Esophagus muscularis mucosa (tissue), 3 donors: ENCODE results near the gene PEDS1.

ENCODE experiments used
- EP300 ChIP-seq: sonication (generic); formaldehyde crosslinking; IDR thresholded peaks from one replicate; pipeline ENCODE4 v1.6.1; 2017; ENCODE audit warnings: antibody characterized with exemption
- TF ChIP-seq, protein P1 (sequence below), 3 experiments: fragments of 200-600 bp in 2 of 3; fragments of 450-650 bp in 1 of 3; sonication (generic) in 2 of 3; IDR thresholded peaks; one replicate each; pipeline ENCODE4 v1.5.1; 2017 to 2019; ENCODE audit warnings: antibody characterized with exemption in 3 of 3, mild to moderate bottlenecking in 2 of 3, moderate library complexity in 1 of 3

DNA sequence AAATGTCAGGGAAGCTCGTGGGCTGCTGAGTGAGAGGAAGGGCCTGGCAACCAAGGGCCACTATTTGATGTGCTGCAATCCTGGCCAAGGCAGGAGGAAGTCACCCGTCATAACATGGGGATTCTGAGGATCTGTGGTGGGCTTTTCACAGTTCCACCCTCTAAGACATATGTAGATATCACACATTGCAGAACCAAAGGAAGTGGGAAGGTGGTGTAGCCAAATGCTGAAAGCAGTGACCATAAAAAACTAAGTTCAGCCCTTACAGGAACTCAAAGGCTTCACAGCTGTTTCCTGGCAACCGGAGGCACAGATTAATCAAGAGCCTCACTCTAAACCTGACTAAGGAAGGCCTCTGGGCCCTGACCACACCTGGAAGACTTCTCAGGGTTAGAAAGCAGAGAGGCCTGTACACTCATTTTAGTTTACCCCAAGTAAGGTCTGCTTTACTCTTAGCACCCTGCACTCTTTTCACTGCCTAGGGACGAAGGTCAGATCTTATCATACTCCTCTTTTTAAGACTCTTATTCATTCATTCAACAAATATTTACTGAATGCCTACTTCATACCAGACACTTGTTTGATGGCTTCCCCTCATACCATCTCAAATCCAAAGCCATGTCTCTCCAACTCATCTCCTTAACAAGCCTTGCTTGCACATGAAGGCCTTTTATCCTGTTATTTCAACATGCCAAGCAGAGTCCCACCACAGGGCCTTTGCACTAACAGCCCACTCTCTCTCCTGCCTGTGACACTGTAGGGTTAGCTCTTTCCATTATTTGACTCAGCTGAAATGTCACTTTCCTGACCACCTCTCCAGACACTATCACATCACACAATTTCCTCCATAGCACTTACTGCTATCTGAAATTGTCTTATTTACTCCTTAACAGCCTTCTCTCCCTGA lies 43.1 kb downstream of the PEDS1 start:
- TF ChIP-seq, protein P1, sequence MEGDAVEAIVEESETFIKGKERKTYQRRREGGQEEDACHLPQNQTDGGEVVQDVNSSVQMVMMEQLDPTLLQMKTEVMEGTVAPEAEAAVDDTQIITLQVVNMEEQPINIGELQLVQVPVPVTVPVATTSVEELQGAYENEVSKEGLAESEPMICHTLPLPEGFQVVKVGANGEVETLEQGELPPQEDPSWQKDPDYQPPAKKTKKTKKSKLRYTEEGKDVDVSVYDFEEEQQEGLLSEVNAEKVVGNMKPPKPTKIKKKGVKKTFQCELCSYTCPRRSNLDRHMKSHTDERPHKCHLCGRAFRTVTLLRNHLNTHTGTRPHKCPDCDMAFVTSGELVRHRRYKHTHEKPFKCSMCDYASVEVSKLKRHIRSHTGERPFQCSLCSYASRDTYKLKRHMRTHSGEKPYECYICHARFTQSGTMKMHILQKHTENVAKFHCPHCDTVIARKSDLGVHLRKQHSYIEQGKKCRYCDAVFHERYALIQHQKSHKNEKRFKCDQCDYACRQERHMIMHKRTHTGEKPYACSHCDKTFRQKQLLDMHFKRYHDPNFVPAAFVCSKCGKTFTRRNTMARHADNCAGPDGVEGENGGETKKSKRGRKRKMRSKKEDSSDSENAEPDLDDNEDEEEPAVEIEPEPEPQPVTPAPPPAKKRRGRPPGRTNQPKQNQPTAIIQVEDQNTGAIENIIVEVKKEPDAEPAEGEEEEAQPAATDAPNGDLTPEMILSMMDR (IDR thresholded peaks at IDR 0.05), result no peak
- TF ChIP-seq EP300, result no peak
